Cardiac muscle cell (in vitro differentiated cells and primary cell): ENCODE results near the gene OXNAD1. TPM values are rescaled to one million over a fixed set of nuclear protein-coding genes. Genes with fewer than 3 reads are reported as not detected.
A peak's percentile ranks its signal among the peaks of the same experiment; 100 is the strongest.

Source experiments
- DNase-seq, 2 donors: peaks; one replicate each; pipeline versions ENCODE4 v3.0.0 to v3.0.0-alpha.2; 2010 to 2017; ENCODE audit warnings: low read depth in 1 of 2, low spot score in 1 of 2
- H3K27ac ChIP-seq: fragments of 200-600 bp; sonication (generic); 2 replicates; pipeline ENCODE4 v1.5.1; 2016
- H3K27me3 ChIP-seq: fragments of 200-600 bp; sonication (generic); 2 replicates; pipeline ENCODE4 v1.6.0; 2016; ENCODE audit warnings: control low read depth
- H3K36me3 ChIP-seq: fragments of 200-600 bp; sonication (generic); 2 replicates; pipeline ENCODE4 v1.5.1; 2016; ENCODE audit warnings: control low read depth
- H3K4me1 ChIP-seq: fragments of 200-600 bp; sonication (generic); 2 replicates; pipeline ENCODE4 v1.8.1; 2017; ENCODE audit warnings: low read depth, mild to moderate bottlenecking, mixed run types
- H3K4me3 ChIP-seq: fragments of 200-600 bp; sonication (generic); 2 replicates; pipeline ENCODE4 v1.5.1; 2016; ENCODE audit warnings: mild to moderate bottlenecking
- H3K9me3 ChIP-seq: fragments of 200-600 bp; sonication (generic); 2 replicates; pipeline ENCODE4 v1.5.1; 2017; ENCODE audit warnings: low read depth, mild to moderate bottlenecking, control low read depth
- CTCF ChIP-seq: IDR thresholded peaks from 2 replicates; pipeline ENCODE4 v1.5.1; 2012; ENCODE audit warnings: low read depth, mild to moderate bottlenecking, low read length
- polyA plus RNA-seq: library from polyadenylated mRNA; unstranded; fragments of >200 nt; fragmentation: Nextera tagmentation; extraction: Ambion mirVana; gene quantifications from 2 replicates; pipeline ENCODE4 v1.2.1, GENCODE V29; 2016
- total RNA-seq: library from RNA; depleted of rRNA; stranded (reverse); fragments of >200 nt; gene quantifications from 2 replicates; pipeline ENCODE4 v1.2.3, GENCODE V29; 2016

The OXNAD1 gene
- total and polyA plus RNA-seq, 2 experiments from 2014 or later = 33.6 to 33.7 TPM

DNA sequence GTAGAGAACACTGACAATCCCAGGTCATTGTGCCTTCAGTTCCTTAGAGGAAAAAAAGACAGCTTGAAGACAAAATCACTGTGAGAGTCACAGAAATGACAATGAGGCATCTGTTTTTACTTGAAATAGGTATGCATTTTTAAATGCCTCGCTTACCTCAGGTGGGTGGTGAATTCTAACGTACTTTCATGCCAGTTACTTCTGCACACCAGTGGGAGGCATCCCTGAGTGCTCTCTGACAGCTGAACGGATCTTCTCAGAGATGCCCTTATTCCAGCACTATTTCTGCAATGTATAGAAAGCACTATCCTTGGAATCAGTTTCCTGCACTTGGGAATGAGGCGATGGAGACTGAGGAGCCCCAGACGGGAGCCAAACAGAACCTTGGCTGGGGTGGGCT, 16.5 kb upstream of the OXNAD1 start:
- Histone ChIP-seq H3K9me3 (no peaks in the 10 kb centered on the region), H3K4me1 (peaks cover 12% of the 10 kb centered on the region), H3K27ac (no peak overlapping the region), H3K27me3 (no peaks in the 10 kb centered on the region), H3K4me3 (no peak overlapping the region), H3K36me3 (no peaks in the 10 kb centered on the region)
- no peak for DNase-seq
- no peak for TF ChIP-seq CTCF

- TF ChIP-seq CTCF = peak; percentile 51
- Histone ChIP-seq H3K27ac (no peak overlapping the region), H3K4me1 (peaks cover 5% of the 10 kb centered on the region), H3K4me3 (no peak overlapping the region), H3K36me3 (no peaks in the 10 kb centered on the region), H3K9me3 (no peaks in the 10 kb centered on the region), H3K27me3 (no peaks in the 10 kb centered on the region)
- DNase-seq = peak; percentile 36 to 47
Observed at GRCh38 chr3:16249336-16249735, 15.7 kb upstream of the OXNAD1 start.

- TF ChIP-seq CTCF = no peak
- Histone ChIP-seq H3K9me3 (no peaks in the 10 kb centered on the region), H3K36me3 (no peaks in the 10 kb centered on the region)
Observed at GRCh38 chr3:16249886-16250285, 15.1 kb upstream of the OXNAD1 start.

DNA sequence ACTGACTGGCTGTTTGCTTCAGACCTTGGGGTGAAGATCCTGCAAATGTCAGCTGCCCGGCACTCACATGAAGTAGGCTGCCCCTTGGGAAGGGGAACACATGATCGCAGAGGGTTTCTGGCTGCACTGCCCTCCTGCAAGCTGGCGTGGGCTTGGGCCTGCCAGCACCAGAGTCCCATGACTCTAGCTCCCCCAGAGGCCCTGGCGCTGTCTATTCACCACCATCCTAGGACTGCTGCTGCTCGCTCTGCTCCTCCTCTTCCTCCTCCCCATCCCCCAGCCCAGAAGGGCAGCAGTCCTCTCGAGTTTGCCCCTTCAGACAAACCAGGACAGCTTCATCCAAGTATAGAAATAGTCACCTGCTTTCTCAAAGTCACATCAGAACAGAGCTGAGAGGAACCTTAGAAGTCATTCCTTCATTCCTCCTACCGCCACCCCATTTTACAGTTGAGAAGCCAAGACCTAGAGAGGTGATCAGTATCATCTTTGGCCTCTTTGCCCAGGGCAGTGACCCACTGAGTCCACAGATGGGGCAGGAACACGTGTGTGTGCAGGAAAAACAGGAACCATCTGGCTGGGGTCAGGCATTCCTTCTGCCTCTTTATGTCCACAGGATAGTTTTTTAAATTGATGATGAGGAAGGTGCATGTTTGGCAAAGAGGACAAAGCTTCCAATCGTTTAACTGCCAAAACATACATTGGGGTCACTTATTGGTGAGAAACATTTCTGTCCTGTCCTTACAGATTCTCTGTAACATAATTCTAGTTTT, 13.5 kb upstream of the OXNAD1 start:
- Histone ChIP-seq H3K4me3 (no peak overlapping the region), H3K36me3 (no peaks in the 10 kb centered on the region), H3K9me3 (no peaks in the 10 kb centered on the region), H3K4me1 (no peaks in the 10 kb centered on the region), H3K27ac (no peak overlapping the region), H3K27me3 (no peaks in the 10 kb centered on the region)
- no peak for DNase-seq
- TF ChIP-seq CTCF = no peak

More at GRCh38 chr3:16249886-16250285, 15.1 kb upstream of the OXNAD1 start:
- Histone ChIP-seq H3K4me1 (no peaks in the 10 kb centered on the region), H3K4me3 (no peak overlapping the region), H3K27ac (no peak overlapping the region), H3K27me3 (no peaks in the 10 kb centered on the region)
- DNase-seq = no peak

GRCh38 chr3:16252243-16252978, 12.6 kb upstream of the OXNAD1 start:
- no peaks in the 10 kb centered on the region for H3K9me3 ChIP-seq
- H3K4me3 ChIP-seq = no peak overlapping the region
- no peaks in the 10 kb centered on the region for H3K36me3 ChIP-seq
- H3K4me1 ChIP-seq = no peaks in the 10 kb centered on the region
- no peak overlapping the region for H3K27ac ChIP-seq
- no peak for TF ChIP-seq CTCF
- no peaks in the 10 kb centered on the region for H3K27me3 ChIP-seq
- DNase-seq = no peak
